ENCODE measurements around the gene GNB5. TPM values are rescaled to one million over a fixed set of nuclear protein-coding genes. Genes with fewer than 3 reads are reported as not detected.

The GNB5 gene
- total RNA-seq, 1 donor from 2014 or later: 7.8 TPM

GRCh38 chr15:52153900-52154895, 37.0 kb downstream of the GNB5 start:
- no peak for DNase-seq
- ATAC-seq (ENCODE audit: poor library complexity): no peak
- intact Hi-C loops (cut with DNase I): no loop called here

GRCh38 chr15:52151353-52151752, 39.8 kb downstream of the GNB5 start:
- DNase-seq (no peak), ATAC-seq (ENCODE audit: poor library complexity) (no peak)
- intact Hi-C loops (cut with DNase I): no loop called here

GRCh38 chr15:52150871-52151270, 40.3 kb downstream of the GNB5 start:
- DNase-seq (no peak), ATAC-seq (ENCODE audit: poor library complexity) (no peak)
- intact Hi-C loops (cut with DNase I): no loop called here

- intact Hi-C loops (cut with DNase I): no loop called here
- ATAC-seq (ENCODE audit: poor library complexity) (no peak), DNase-seq (no peak)
Observed at GRCh38 chr15:52150043-52150825, 41.0 kb downstream of the GNB5 start.

- intact Hi-C loops (cut with DNase I): no loop called here
- DNase-seq: no peak
Observed at GRCh38 chr15:52148403-52148802, 42.8 kb downstream of the GNB5 start.

GRCh38 chr15:52146776-52147175, 44.4 kb downstream of the GNB5 start:
- DNase-seq: no peak
- intact Hi-C loops (cut with DNase I): no loop called here
- no peak for ATAC-seq (ENCODE audit: poor library complexity)

More at GRCh38 chr15:52148403-52148802, 42.8 kb downstream of the GNB5 start:
- no peak for ATAC-seq (ENCODE audit: poor library complexity)

- intact Hi-C loops (cut with DNase I): no loop called here
- no peak for DNase-seq
- no peak for ATAC-seq (ENCODE audit: poor library complexity)
Observed at GRCh38 chr15:52146261-52146660, 44.9 kb downstream of the GNB5 start.

- no peak for ATAC-seq (ENCODE audit: poor library complexity)
- intact Hi-C loops (cut with DNase I): no loop called here
- no peak for DNase-seq
Observed at GRCh38 chr15:52144656-52145178, 46.5 kb downstream of the GNB5 start.

- intact Hi-C loops (cut with DNase I): no loop called here
- ATAC-seq (ENCODE audit: poor library complexity) (no peak), DNase-seq (no peak)
Observed at GRCh38 chr15:52143873-52144272, 47.3 kb downstream of the GNB5 start.

GRCh38 chr15:52140646-52141045, 50.5 kb downstream of the GNB5 start:
- ATAC-seq (ENCODE audit: poor library complexity) (no peak), DNase-seq (no peak)
- intact Hi-C loops (cut with DNase I): no loop called here

- peak; percentile 82 for DNase-seq
Observed at GRCh38 chr15:52139599-52140462, 51.4 kb downstream of the GNB5 start.

GRCh38 chr15:52137432-52138357, 53.5 kb downstream of the GNB5 start:
- DNase-seq (no peak), ATAC-seq (ENCODE audit: poor library complexity) (no peak)
- intact Hi-C loops (cut with DNase I): no loop called here

More at GRCh38 chr15:52139599-52140462, 51.4 kb downstream of the GNB5 start:
- peak; percentile 68 for ATAC-seq (ENCODE audit: poor library complexity)
- intact Hi-C loops (cut with DNase I): no loop called here

- no peak for ATAC-seq (ENCODE audit: poor library complexity)
- intact Hi-C loops (cut with DNase I): no loop called here
- DNase-seq: no peak
Observed at GRCh38 chr15:52136442-52136980, 54.7 kb downstream of the GNB5 start.

- ATAC-seq (ENCODE audit: poor library complexity) (no peak), DNase-seq (no peak)
- intact Hi-C loops (cut with DNase I): no loop called here
Observed at GRCh38 chr15:52134502-52135144, 56.6 kb downstream of the GNB5 start.

- intact Hi-C loops (cut with DNase I): no loop called here
- ATAC-seq (ENCODE audit: poor library complexity) (no peak), DNase-seq (no peak)
Observed at GRCh38 chr15:52133510-52134220, 57.5 kb downstream of the GNB5 start.

- ATAC-seq (ENCODE audit: poor library complexity) (no peak), DNase-seq (no peak)
- intact Hi-C loops (cut with DNase I): no loop called here
Observed at GRCh38 chr15:52132066-52132465, 59.1 kb downstream of the GNB5 start.

All from Right ventricle myocardium superior (tissue), 1 donor.